Subcutaneous adipose tissue (tissue), 4 donors: ENCODE data around the gene FOXP1. TPM values are rescaled to one million over a fixed set of nuclear protein-coding genes. Genes with fewer than 3 reads are reported as not detected.

Experiments used
- total RNA-seq, 4 donors: library from RNA; depleted of rRNA; stranded (reverse); fragments of >200 nt; gene quantifications; one replicate each; pipeline ENCODE4 v1.1.0, GENCODE V29; 2016
- TF ChIP-seq, protein P1 (sequence below): fragments of 450-650 bp; IDR thresholded peaks from one replicate; pipeline ENCODE4 v1.5.1; 2016; ENCODE audit warnings: low read depth, mild to moderate bottlenecking, control low read depth, antibody characterized with exemption, moderate library complexity

FOXP1 gene
- total RNA-seq, 4 donors from 2014 or later, result 70.5 to 96.7 (median 88.0) TPM

DNA sequence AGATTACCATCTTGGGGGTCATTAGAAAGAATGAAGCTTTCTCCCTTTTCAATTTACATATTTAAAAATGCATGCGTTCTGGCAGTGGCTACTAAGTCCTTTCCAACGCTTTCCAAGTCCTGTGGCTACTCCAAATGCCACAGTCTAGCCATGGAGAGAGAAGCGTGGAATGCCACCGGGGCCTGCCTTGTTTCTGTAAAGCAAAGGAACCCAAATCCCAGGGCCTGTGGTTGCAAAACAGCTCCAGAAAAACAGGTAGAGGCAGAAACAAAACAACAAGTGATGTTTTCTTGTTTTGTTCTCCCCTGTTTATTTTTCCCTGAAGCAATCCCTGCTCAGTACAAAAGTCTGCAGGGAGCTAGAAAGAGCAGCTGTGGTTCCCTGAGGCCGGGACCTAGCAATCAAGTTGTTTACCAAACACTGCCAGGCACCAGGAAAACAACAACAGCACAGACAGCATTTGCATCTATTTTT is 85.5 kb downstream of the FOXP1 start:
- TF ChIP-seq, protein P1, sequence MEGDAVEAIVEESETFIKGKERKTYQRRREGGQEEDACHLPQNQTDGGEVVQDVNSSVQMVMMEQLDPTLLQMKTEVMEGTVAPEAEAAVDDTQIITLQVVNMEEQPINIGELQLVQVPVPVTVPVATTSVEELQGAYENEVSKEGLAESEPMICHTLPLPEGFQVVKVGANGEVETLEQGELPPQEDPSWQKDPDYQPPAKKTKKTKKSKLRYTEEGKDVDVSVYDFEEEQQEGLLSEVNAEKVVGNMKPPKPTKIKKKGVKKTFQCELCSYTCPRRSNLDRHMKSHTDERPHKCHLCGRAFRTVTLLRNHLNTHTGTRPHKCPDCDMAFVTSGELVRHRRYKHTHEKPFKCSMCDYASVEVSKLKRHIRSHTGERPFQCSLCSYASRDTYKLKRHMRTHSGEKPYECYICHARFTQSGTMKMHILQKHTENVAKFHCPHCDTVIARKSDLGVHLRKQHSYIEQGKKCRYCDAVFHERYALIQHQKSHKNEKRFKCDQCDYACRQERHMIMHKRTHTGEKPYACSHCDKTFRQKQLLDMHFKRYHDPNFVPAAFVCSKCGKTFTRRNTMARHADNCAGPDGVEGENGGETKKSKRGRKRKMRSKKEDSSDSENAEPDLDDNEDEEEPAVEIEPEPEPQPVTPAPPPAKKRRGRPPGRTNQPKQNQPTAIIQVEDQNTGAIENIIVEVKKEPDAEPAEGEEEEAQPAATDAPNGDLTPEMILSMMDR, result no peak

DNA sequence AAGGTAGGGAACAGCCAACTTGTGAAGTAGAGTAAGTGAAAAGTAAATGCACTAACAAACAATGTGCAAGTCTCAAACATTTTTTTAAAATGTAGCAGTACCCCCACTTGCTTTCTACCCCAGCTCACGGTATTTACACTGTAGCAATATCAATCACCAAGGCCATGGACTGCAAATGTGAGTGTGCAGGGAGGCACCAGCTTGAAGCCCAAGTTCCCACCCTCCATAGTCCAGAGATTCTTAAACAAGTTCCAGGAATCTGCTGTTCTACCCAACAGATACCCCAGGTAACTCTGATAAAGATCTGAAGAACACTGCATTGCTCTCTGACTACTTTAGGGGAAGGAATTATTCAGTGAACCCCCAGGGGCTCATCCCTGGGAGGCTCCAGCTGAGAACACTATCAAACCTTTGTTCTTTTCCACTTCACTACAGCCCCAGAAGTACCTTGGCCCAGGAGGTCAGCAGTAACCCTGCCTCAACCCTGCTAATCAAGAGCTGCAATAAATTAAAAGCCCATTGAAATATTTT is 86.1 kb downstream of the FOXP1 start:
- TF ChIP-seq, protein P1, result no peak

DNA sequence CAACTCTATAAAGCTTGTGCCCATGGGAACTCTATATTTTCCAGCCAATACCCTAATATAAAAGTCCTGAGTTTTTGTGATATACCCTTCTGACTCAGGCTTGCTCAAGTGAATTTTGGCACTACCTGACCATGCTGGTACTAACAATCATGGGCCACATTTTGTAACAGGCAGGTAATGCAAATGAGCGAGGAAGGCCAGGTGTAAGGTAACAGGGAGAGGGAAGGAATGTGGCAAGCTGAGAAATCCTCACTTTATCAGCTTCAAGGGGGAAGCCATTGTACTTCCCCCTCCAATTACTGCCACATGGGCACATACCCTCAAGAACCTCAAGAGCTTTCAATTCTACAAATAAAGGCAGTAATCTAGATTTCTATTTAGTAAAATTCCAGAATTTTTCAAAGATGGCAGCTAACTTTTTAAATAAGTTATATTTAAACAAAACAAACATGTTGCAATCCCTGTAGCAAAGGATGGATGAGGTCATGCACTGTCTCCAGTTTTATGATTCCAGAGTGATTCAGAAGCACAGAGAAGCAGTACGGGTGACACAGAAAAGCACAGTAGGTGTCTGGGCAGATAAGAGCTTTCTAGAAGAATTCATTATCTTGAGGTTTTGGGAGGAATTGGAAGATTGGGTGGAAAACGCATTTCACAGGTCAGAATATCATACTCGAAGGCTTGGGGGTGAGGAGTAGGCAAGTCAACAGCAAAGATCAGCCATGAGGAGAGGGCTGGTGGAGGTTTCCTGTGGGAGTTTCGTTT is 87.6 kb downstream of the FOXP1 start:
- TF ChIP-seq, protein P1, result no peak

DNA sequence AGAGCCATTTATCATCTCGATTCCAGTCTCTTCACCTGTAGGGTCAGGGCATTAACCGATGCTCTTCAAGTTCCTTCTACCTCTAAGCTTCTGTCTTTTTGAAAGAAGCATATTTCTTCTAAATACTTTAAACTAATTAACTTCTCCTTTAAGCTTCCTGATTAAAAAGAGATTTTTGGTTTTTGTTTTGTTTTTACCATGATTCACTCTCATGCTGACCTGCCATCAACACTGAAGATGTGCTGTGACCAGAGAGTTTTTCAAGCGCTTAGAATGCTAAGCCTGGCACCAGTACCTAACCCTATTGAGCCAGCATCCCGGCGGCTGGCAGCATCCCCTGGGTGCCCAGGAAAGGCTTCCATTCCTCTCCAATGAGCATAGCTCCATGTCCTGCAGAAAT is 89.3 kb downstream of the FOXP1 start:
- TF ChIP-seq, protein P1, result no peak

DNA sequence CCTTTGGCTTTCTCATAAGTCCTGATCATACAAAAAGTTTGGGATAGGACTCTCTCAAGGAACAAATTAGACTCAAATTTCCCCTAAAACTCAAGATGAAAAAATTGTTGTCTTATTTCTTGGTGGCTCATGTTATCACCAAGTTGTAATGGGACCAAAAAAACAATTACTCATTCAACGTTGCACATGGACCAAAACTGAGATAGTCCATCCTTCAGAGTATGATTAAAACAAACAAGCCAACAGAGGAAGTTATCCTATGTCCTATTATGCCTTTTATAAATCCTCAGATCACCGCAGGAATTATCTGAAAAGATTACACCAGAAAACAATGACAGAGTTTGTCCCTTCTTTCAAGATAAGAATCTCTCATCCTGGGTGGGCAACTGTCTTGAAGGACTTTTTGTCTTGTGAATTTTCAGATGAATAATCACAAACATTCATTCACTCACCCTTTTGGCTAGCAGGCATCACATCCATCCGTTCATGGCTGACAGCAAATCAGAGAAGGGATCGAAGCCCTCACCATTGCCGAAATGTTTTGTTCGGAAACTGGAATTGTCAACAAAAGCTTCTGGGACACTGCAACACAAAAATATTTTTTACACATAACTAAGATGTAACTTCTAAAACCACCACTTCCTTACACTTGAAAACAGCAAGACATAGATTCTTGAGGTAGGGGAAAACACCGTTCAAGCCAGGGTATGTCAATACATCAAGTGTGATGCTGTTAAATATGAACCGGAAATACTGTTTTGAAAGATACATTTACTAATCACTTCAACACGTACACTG is 90.4 kb downstream of the FOXP1 start:
- TF ChIP-seq, protein P1, result no peak

DNA sequence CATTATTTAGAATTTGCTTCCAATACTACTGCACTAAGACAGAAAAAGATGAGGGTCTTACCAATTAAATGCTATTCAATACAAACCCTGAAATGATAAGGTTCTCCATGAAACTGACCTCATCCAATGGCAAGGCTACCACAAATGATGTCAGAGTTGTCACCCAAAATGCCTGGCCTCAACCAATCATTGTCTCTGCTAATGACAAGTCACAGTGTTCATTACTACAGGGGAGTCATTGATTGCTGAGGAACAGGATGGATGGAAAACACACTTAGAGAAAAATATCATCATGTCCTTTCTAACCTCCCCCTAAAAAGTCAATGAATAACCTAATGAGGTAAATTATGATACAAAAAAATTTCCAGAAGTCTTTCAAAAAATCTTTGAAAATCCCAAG is 91.0 kb downstream of the FOXP1 start:
- TF ChIP-seq, protein P1, result no peak
